HEK293 (cell line): ENCODE measurements around the gene ZNF726.

Experiments
- CTCF ChIA-PET: fragments of 350-600 bp; formaldehyde crosslinking; extraction: SDS; loops from one replicate; lab custom pipeline; 2021; ENCODE audit warnings: antibody characterized with exemption; lab: Yijun Ruan, JAX
- POLR2A ChIA-PET: fragments of 300-600 bp; formaldehyde crosslinking; extraction: SDS; loops from one replicate; lab custom pipeline; 2020; ENCODE audit warnings: antibody characterized with exemption, inconsistent platforms; lab: Yijun Ruan, JAX
- H3K27ac ChIP-seq: fragments of 200-500 bp; sonication (Bioruptor generic); 2 replicates; pipeline ENCODE4 v1.5.1; 2014; ENCODE audit warnings: low read depth, low read length, control low read depth, inconsistent platforms; ENCODE audit errors: extremely low read depth
- H3K36me3 ChIP-seq, 2 experiments: fragments of 200-500 bp in 1 of 2; sonication (Bioruptor generic) in 1 of 2; 1 replicate in 1 of 2; 2 replicates in 1 of 2; pipeline ENCODE4 v1.5.1; 2014 to 2017; ENCODE audit warnings: inconsistent platforms in 2 of 2, low read length in 2 of 2; ENCODE audit not compliant: control insufficient read depth in 2 of 2, insufficient read depth in 1 of 2
- H3K4me1 ChIP-seq: fragments of 200-500 bp; sonication (Bioruptor generic); 2 replicates; pipeline ENCODE4 v1.5.1; 2014; ENCODE audit warnings: mild to moderate bottlenecking, low read length, inconsistent platforms; ENCODE audit not compliant: control insufficient read depth, insufficient read depth
- H3K4me3 ChIP-seq: 2 replicates; pipeline ENCODE4 v1.5.1; 2011; ENCODE audit warnings: low read depth, mild to moderate bottlenecking, control low read depth, low read length, moderate library complexity
- H3K9me3 ChIP-seq: fragments of 200-500 bp; sonication (Bioruptor generic); 2 replicates; pipeline ENCODE4 v1.5.1; 2014; ENCODE audit warnings: low read depth, low read length, inconsistent platforms; ENCODE audit not compliant: control insufficient read depth, insufficient read depth
- KLF16 ChIP-seq: fragments of 450-650 bp; formaldehyde crosslinking; IDR thresholded peaks from 2 replicates; pipeline ENCODE4 v1.5.1; 2017; ENCODE audit warnings: missing biosample characterization, missing genetic modification characterization
- RBAK ChIP-seq: fragments of 450-650 bp; formaldehyde crosslinking; IDR thresholded peaks from 2 replicates; pipeline ENCODE4 v1.5.1; 2016; ENCODE audit warnings: missing biosample characterization, missing genetic modification characterization
- SP3 ChIP-seq: fragments of 450-650 bp; formaldehyde crosslinking; IDR thresholded peaks from 2 replicates; pipeline ENCODE4 v1.5.1; 2016; ENCODE audit warnings: missing biosample characterization, missing genetic modification characterization
- WT1 ChIP-seq: fragments of 450-650 bp; formaldehyde crosslinking; IDR thresholded peaks from 2 replicates; pipeline ENCODE4 v1.5.1; 2016; ENCODE audit warnings: missing biosample characterization, missing genetic modification characterization
- ZBTB17 ChIP-seq: fragments of 450-650 bp; formaldehyde crosslinking; IDR thresholded peaks from 2 replicates; pipeline ENCODE4 v1.5.1; 2016; ENCODE audit warnings: missing biosample characterization, missing genetic modification characterization
- ZNF248 ChIP-seq: fragments of 450-650 bp; formaldehyde crosslinking; IDR thresholded peaks from 2 replicates; pipeline ENCODE4 v1.5.1; 2017; ENCODE audit warnings: missing biosample characterization, missing genetic modification characterization
- ZNF426 ChIP-seq: fragments of 450-650 bp; formaldehyde crosslinking; IDR thresholded peaks from 2 replicates; pipeline ENCODE4 v1.5.1; 2017; ENCODE audit warnings: missing biosample characterization, missing genetic modification characterization, mild to moderate bottlenecking, inconsistent platforms, moderate library complexity
- ZNF530 ChIP-seq: fragments of 450-650 bp; formaldehyde crosslinking; IDR thresholded peaks from 2 replicates; pipeline ENCODE4 v1.5.1; 2016; ENCODE audit warnings: low read depth, missing biosample characterization, missing genetic modification characterization
- ZNF549 ChIP-seq: fragments of 450-650 bp; IDR thresholded peaks from 2 replicates; pipeline ENCODE4 v1.5.1; 2018; ENCODE audit warnings: missing biosample characterization, missing genetic modification characterization, mild to moderate bottlenecking, inconsistent platforms, moderate library complexity
- ZNF600 ChIP-seq: fragments of 450-650 bp; formaldehyde crosslinking; IDR thresholded peaks from 2 replicates; pipeline ENCODE4 v1.5.1; 2016; ENCODE audit warnings: missing biosample characterization, missing genetic modification characterization
- ZNF626 ChIP-seq: fragments of 450-650 bp; sonication (Bioruptor Pico); formaldehyde crosslinking; IDR thresholded peaks from 2 replicates; pipeline ENCODE4 v1.5.1; 2018; ENCODE audit warnings: missing biosample characterization, missing genetic modification characterization, inconsistent platforms
- ZNF76 ChIP-seq: fragments of 450-650 bp; formaldehyde crosslinking; IDR thresholded peaks from 2 replicates; pipeline ENCODE4; 2016; ENCODE audit warnings: low read depth, missing biosample characterization, missing genetic modification characterization, borderline replicate concordance
- ZNF785 ChIP-seq: fragments of 450-650 bp; formaldehyde crosslinking; IDR thresholded peaks from 2 replicates; pipeline ENCODE4 v1.5.1; 2016; ENCODE audit warnings: missing biosample characterization, missing genetic modification characterization
- ZNF830 ChIP-seq: fragments of 450-650 bp; IDR thresholded peaks from 2 replicates; pipeline ENCODE4 v1.5.0; 2018; ENCODE audit warnings: missing biosample characterization, missing genetic modification characterization, low read depth, mild to moderate bottlenecking, moderate library complexity
- ZXDB ChIP-seq: fragments of 450-650 bp; formaldehyde crosslinking; IDR thresholded peaks from 2 replicates; pipeline ENCODE4 v1.5.1; 2016; ENCODE audit warnings: missing biosample characterization, missing genetic modification characterization
- TF ChIP-seq, protein P1 (sequence below): fragments of 450-650 bp; formaldehyde crosslinking; IDR thresholded peaks from 2 replicates; pipeline ENCODE4 v1.5.1; 2016; ENCODE audit warnings: missing biosample characterization, missing genetic modification characterization
- TF ChIP-seq, protein P2 (sequence below): fragments of 450-650 bp; formaldehyde crosslinking; IDR thresholded peaks from 2 replicates; pipeline ENCODE4 v1.5.1; 2016; ENCODE audit warnings: missing biosample characterization, missing genetic modification characterization
- TF ChIP-seq, protein P3 (sequence below): fragments of 450-650 bp; formaldehyde crosslinking; IDR thresholded peaks from 2 replicates; pipeline ENCODE4 v1.5.1; 2017; ENCODE audit warnings: missing biosample characterization, missing genetic modification characterization

ZNF726 gene

GRCh38 chr19:23909222-23909621 lies 5.5 kb upstream of the ZNF726 start (continued):
- TF ChIP-seq ZNF830 (tag by site-specific recombination): no peak
- no peak for TF ChIP-seq WT1 (tag by site-specific recombination)
- TF ChIP-seq, all 188 proteins: peak for 0

DNA sequence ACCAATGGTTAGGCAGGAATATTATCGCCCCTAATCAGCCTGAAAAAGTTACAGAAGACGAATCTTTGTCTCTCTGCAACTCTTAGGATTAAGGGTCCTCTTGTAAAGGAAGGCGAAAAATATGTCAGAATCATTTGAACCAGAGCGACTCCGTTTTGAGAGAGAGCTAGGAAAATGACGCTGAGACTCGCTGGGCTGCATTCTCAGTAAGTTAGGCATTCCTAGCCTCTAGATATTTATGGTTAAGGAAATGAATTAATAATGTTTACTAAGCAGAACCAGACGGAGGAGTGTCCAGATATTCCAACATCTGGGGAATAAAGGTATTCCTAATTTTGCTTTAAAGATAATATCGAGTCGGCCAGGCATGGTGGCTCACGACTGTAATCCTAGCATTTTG lies 755 bp upstream of the ZNF726 start:
- CTCF ChIA-PET: interaction anchor here (1.0 kb wide), 1 partner anchor 36 kb away, joined by 3 read pairs; no protein-coding TSS in a partner anchor
- TF ChIP-seq ZNF76: no peak
- TF ChIP-seq ZBTB17: no peak
- TF ChIP-seq RBAK (tag by site-specific recombination): no peak
- TF ChIP-seq SP3 (tag by site-specific recombination): no peak
- TF ChIP-seq ZNF426 (tag by site-specific recombination): no peak
- no peak for TF ChIP-seq ZXDB (tag by site-specific recombination)
- no peak for TF ChIP-seq ZNF785 (tag by site-specific recombination)
- H3K36me3 ChIP-seq: peaks cover 0 to 15% of the 10 kb centered on the region in 2 experiments; a peak in 2 of 3 replicates
- H3K27ac ChIP-seq: no peak overlapping the region
- no peaks in the 10 kb centered on the region for H3K4me1 ChIP-seq
- H3K4me3 ChIP-seq: no peak overlapping the region
- H3K9me3 ChIP-seq: no peaks in the 10 kb centered on the region
- POLR2A ChIA-PET: interaction anchor here (1.2 kb wide), 1 partner anchor 119 kb away, joined by 6 read pairs; no protein-coding TSS in a partner anchor

DNA sequence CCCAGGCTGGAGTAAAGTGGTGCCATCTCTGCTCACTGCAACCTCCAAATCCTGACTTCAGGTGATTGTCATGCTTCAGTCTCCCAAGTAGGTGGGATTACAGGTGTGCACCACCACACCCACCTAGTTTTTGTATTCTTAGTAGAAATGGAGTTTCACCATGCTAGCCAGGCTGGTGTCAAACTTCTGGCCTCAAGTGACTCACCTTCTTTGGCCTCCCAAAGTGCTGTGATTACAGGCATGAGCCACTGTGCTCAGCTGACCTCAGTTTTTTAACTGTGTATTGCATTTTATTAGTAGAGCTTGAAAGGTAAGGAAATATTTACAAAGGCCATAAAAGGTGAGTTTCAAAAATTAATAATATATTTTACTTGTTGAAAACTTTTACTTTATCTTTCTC lies 2.3 kb downstream of the ZNF726 start:
- Histone ChIP-seq H3K27ac (no peak overlapping the region), H3K4me3 (no peak overlapping the region), H3K4me1 (no peaks in the 10 kb centered on the region), H3K36me3 (peaks cover 3 to 36% of the 10 kb centered on the region in 2 experiments; a peak in 2 of 3 replicates), H3K9me3 (no peaks in the 10 kb centered on the region)
- POLR2A ChIA-PET: no interaction called here
- TF ChIP-seq, protein P1, sequence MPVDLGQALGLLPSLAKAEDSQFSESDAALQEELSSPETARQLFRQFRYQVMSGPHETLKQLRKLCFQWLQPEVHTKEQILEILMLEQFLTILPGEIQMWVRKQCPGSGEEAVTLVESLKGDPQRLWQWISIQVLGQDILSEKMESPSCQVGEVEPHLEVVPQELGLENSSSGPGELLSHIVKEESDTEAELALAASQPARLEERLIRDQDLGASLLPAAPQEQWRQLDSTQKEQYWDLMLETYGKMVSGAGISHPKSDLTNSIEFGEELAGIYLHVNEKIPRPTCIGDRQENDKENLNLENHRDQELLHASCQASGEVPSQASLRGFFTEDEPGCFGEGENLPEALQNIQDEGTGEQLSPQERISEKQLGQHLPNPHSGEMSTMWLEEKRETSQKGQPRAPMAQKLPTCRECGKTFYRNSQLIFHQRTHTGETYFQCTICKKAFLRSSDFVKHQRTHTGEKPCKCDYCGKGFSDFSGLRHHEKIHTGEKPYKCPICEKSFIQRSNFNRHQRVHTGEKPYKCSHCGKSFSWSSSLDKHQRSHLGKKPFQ (tag by site-specific recombination): no peak
- TF ChIP-seq ZNF248 (tag by site-specific recombination) (no peak), KLF16 (tag by site-specific recombination) (no peak), ZNF549 (tag by site-specific recombination) (no peak), ZNF530 (tag by site-specific recombination) (no peak), ZNF600 (no peak), ZNF626 (tag by site-specific recombination) (no peak)
- TF ChIP-seq, protein P2, sequence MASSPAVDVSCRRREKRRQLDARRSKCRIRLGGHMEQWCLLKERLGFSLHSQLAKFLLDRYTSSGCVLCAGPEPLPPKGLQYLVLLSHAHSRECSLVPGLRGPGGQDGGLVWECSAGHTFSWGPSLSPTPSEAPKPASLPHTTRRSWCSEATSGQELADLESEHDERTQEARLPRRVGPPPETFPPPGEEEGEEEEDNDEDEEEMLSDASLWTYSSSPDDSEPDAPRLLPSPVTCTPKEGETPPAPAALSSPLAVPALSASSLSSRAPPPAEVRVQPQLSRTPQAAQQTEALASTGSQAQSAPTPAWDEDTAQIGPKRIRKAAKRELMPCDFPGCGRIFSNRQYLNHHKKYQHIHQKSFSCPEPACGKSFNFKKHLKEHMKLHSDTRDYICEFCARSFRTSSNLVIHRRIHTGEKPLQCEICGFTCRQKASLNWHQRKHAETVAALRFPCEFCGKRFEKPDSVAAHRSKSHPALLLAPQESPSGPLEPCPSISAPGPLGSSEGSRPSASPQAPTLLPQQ (tag by site-specific recombination): no peak
- TF ChIP-seq, protein P3, sequence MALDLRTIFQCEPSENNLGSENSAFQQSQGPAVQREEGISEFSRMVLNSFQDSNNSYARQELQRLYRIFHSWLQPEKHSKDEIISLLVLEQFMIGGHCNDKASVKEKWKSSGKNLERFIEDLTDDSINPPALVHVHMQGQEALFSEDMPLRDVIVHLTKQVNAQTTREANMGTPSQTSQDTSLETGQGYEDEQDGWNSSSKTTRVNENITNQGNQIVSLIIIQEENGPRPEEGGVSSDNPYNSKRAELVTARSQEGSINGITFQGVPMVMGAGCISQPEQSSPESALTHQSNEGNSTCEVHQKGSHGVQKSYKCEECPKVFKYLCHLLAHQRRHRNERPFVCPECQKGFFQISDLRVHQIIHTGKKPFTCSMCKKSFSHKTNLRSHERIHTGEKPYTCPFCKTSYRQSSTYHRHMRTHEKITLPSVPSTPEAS (tag by site-specific recombination): no peak
- CTCF ChIA-PET: no interaction called here
